GM21717 (cell line): ENCODE results near the gene PLXNB2.
A peak's percentile ranks its signal among the peaks of the same experiment; 100 is the strongest.

Experiments used
- ATAC-seq: cut with Tn5 transposase; IDR thresholded peaks from one replicate; pipeline ENCODE4 v1.9.1; 2021; ENCODE audit warnings: mild to moderate bottlenecking, moderate library complexity; ENCODE audit not compliant: unreplicated experiment

Gene PLXNB2

GRCh38 chr22:50253046-50253915, 54.2 kb downstream of the PLXNB2 start:
- no peak for ATAC-seq

- no peak for ATAC-seq
Observed at GRCh38 chr22:50252082-50253045, 55.1 kb downstream of the PLXNB2 start.

GRCh38 chr22:50251477-50252081, 55.9 kb downstream of the PLXNB2 start:
- ATAC-seq = no peak

DNA sequence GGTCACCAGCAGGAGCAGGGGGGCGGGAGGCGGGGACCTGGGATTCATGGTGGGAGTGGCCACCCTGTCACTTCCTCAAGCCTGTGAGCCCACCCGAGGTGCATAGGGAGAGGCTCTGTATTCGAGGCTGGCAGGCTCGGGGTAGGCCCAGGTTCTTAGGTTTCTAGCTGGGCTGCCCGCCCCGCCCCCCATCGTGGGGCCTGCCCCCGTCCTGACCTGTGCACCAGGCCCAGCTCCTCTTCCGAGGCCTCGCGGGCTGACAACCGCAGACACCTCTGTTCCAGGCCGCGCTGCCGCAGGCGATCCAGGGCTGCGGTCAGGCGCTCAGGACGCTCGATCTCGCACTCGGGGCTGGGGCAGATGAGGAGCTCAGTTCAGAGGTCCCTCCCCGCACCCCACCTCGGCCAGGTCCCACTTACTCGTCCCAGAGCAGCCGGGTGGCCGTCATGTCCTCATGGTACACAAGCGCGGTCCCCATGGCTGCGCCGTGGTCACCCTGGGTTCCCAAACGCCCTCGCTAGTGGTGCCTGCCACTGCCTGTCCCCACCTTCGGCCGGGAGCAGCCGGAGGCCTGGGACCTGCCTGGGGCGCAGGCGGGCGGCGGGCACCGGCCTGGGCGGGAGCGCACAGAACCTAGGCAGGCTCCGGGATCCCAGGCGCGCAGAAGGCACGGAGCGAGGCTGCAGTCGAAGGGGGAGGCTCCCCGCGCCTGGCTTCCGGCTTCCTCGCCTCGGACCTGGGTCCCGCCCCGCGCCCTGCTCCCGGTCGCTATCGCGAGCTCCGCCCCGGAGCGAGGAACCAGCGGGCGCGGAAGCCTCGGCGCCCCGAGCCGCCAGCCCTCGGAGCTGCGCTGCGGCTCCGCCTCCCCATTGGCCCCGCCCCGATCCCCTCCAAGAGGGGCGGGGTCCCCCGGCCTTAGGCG, 56.6 kb downstream of the PLXNB2 start, which contains the start of gene HDAC10:
Gene HDAC10 (minus strand): TSS at position 711 of the 922 bp plus-strand sequence. CDS start 233 bp downstream, at position 478.
- peak; percentile 32 for ATAC-seq

DNA sequence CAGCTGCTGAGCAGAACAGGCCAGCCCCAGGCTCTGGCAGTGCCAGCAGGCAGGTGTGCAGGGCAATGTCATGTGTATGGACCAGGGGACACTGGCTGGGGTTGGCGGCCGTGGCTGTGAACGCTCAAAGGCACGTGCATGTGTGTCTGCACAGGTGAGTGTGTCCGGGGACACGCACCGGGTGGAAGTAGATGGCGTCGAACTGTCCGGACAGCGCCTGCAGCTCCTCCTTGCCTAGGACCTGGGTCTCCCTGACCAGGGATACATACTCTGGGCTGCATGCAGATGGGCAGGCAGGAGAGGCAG, 57.2 kb downstream of the PLXNB2 start:
- ATAC-seq = no peak

GRCh38 chr22:50249341-50250248, 57.9 kb downstream of the PLXNB2 start:
- no peak for ATAC-seq

- no peak for ATAC-seq
Observed at GRCh38 chr22:50248196-50249081, 59.0 kb downstream of the PLXNB2 start.

DNA sequence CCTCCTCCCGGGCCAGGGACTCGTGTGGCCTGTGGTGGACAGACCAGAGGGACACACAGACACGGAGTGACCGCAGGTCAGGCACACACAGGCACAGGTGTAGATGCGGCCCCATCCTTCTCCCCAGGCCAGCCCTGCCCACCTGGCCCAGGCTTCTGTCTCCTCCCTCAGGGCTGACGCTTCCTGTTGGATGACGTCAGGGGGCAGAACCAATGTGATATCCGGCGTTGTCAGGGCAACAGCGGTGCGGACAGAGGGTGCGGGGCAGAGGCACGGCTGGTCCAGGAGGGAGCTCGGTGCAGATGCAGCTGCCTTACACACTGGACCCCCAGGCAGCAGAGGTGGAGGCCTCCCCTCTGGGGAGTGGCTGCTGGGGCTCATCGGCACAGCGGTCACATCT, 59.7 kb downstream of the PLXNB2 start:
- no peak for ATAC-seq

DNA sequence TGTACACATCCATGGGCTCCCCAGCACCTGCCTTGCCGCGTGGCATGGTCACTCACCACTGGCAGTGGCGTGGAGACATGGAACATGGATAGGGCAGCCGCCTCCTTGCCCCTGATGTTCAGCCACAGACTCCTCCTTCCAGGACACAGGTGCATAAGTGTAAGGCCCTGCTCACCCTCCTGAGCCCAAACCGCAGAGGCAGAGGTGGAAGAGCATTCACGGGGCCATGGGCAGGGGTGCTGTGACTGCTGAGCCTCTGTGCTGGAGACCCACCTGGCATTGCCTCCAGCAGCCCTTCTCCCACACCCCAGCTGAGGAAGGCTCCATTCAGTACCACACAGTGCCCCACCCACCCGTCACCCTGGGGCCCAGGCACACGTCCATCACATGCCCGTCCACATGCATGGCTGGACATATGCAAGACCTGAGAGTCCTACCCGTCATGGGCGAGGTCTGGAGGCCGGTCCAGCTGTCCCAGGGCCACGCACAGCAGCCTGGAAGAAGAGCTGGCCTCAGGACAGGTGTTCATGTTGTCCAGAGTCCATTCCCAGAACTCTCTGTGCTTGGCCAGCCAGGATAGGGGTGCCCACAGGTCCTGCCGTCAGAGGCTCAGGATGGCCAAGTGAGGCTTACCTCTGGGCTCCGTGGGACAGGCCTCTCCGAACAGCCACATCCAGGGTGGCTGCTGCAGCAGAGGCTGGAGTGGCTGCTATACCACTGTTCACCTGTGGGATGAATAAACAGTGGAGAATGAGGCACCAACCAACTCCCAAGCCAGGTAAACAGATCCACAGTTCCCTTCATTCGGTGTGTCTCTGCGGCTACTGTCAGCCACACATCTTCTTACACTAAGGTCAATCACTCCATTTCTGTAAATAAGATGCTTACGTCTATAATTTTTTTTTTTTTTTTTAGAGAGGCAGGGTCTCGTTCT, 60.9 kb downstream of the PLXNB2 start:
- no peak for ATAC-seq

DNA sequence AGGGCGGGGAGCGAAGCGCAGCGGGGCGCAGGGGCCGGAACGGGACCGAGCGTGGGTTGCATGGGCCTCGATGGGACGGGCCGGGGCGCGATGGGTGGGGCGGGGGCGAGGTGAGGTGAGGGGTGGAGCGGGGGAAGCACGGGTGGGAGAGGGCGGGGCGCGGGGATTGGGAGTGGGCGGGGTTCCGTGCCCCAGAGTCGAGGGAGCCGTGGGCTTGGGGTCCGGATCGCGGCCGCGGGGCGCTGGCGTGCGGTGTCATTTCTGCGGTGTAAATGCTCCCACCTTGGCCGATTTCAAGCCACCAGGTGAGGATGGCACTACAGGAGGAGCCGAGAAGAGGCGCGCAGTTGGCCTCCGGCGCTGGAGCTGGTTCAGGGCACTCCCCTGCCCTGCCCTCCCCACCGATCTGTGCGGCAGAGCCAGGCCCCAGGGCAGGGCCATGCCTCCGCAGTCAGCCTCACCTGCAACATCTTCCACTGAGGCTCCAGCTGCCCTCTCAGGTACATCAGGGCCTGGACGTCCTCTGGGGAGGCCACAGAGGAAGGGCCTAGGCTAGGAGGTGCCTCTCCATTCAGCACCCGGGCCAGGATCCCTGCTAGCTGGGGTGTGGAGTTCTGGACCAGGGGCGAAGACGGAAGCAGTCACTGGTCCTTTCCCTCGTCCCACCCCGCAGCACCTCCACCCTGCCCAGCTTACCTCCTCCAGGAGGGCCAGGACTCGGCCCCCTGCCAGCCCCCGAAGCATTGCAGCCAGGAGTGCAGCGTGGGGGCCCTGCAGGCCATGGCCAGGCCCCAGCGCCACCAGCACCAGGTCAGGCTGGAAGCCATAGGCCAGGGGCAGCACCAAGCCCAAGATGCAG, 62.0 kb downstream of the PLXNB2 start:
- ATAC-seq = no peak

DNA sequence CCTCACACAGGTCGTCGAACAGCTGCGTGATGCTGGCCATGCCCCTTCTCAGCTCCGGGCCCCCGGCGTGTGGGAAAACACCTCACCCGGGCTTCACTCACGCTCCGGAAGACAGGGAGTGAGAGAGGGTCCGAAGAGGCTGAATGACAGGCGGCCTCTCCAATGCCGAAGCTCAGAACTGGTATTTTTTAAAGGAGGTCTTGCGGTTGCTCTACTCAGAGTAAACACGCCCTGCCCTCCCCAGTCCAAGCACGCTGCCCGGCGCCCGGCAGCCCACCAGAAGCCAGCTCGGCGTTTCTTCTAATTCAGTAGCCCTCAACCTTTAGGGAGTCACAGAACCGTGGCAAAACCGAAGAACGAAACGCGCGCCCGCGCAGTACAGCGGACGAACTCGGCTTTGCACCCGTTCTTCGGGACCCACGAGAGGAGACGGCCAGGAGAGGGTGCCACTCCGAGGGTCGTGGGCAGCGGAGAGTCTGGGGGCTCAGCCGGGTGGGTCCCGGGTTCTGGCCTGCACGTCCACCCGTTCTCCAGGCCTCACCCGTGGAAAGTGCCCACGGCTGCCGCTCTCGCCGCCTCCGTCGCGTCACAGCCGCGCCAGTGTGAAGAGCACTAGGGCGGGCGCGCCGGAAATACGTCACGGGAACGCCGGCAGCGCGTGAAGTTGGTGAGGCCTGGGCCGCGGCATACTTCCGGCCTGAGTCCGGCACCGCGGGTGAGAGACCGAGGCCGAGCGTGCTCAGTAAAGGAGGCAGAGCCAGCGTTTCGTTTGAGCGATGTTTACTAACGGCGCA, 62.8 kb downstream of the PLXNB2 start, which contains the start of gene TUBGCP6:
Gene TUBGCP6 (minus strand): TSS at position 604 of the 794 bp plus-strand sequence. CDS start 564 bp downstream, at position 40.
- peak; percentile 45 for ATAC-seq

GRCh38 chr22:50243685-50244419, 63.6 kb downstream of the PLXNB2 start:
- ATAC-seq = no peak

DNA sequence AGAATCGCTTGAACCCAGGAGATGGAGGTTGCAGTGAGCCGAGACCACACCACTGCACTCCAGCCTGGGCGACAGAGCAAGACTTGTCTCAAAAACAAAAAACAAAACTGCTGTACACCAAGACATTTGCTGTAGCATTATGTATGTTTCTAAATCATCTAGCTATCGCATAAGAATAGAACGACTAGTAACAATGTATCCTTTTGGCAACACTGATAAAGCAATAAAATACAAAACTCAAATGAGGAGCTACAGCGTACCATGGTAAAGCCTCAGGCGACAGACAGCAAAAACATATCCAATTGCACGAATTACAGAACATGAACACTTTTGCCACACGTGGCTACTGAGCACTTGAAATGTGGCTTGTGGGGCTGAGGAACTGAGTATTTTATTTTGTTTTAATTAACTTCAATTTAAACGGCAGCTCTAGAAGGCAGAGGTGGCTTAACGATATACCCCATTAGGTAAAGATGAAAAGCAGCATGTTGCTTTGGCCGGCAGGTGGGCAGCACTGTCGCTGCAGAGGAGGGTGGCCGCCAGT, 65.0 kb downstream of the PLXNB2 start:
- ATAC-seq = no peak

- ATAC-seq = no peak
Observed at GRCh38 chr22:50238755-50239154, 68.7 kb downstream of the PLXNB2 start.
